ENCODE data around the gene TRMT1L.

Gene TRMT1L

GRCh38 chr1:185112356-185112755, 44.4 kb downstream of the TRMT1L start:
- no peak for TF ChIP-seq CTCF (IDR thresholded peaks at IDR 0.05)
- no peak for TF ChIP-seq ZFX (IDR thresholded peaks at IDR 0.05; ENCODE audit: borderline replicate concordance)

GRCh38 chr1:185111873-185112272, 44.9 kb downstream of the TRMT1L start:
- TF ChIP-seq CTCF (IDR thresholded peaks at IDR 0.05) (no peak), ZFX (IDR thresholded peaks at IDR 0.05; ENCODE audit: borderline replicate concordance) (no peak)
- H3K27ac ChIP-seq = no peak overlapping the region

More at GRCh38 chr1:185112356-185112755, 44.4 kb downstream of the TRMT1L start:
- H3K27ac ChIP-seq = no peak overlapping the region

- TF ChIP-seq ZFX (IDR thresholded peaks at IDR 0.05; ENCODE audit: borderline replicate concordance) = no peak
- TF ChIP-seq CTCF (IDR thresholded peaks at IDR 0.05) = no peak
- no peak overlapping the region for H3K27ac ChIP-seq
These were observed 46.6 kb downstream of the TRMT1L start for GRCh38 chr1:185110145-185110544.

GRCh38 chr1:185108321-185108720, 48.4 kb downstream of the TRMT1L start:
- TF ChIP-seq CTCF (IDR thresholded peaks at IDR 0.05) = no peak
- H3K27ac ChIP-seq = no peak overlapping the region

- no peak overlapping the region for H3K27ac ChIP-seq
- no peak for TF ChIP-seq CTCF (IDR thresholded peaks at IDR 0.05)
- TF ChIP-seq ZFX (IDR thresholded peaks at IDR 0.05; ENCODE audit: borderline replicate concordance) = no peak
These were observed 51.6 kb downstream of the TRMT1L start for GRCh38 chr1:185105121-185105520.

- no peak for TF ChIP-seq ZFX (IDR thresholded peaks at IDR 0.05; ENCODE audit: borderline replicate concordance)
- TF ChIP-seq CTCF (IDR thresholded peaks at IDR 0.05) = no peak
- H3K27ac ChIP-seq = no peak overlapping the region
These were observed 52.7 kb downstream of the TRMT1L start for GRCh38 chr1:185104083-185104482.

GRCh38 chr1:185096531-185096930, 60.2 kb downstream of the TRMT1L start:
- no peak overlapping the region for H3K27ac ChIP-seq
- TF ChIP-seq ZFX (IDR thresholded peaks at IDR 0.05; ENCODE audit: borderline replicate concordance) = no peak
- no peak for TF ChIP-seq CTCF (IDR thresholded peaks at IDR 0.05)

Data from 22Rv1 (cell line).